Endodermal cell (in vitro differentiated cells): ENCODE data around the gene CLCF1. TPM values are rescaled to one million over a fixed set of nuclear protein-coding genes. Genes with fewer than 3 reads are reported as not detected.

Experiments used
- DNase-seq: peaks from one replicate; pipeline ENCODE4 v3.0.0-alpha.2; 2017
- H3K27ac ChIP-seq: 2 replicates; pipeline ENCODE4 v1.5.1; 2013; ENCODE audit warnings: mild to moderate bottlenecking, low read depth, low read length, moderate library complexity
- H3K27me3 ChIP-seq: 2 replicates; pipeline ENCODE4 v1.6.1; 2013; ENCODE audit warnings: mild to moderate bottlenecking, low read length, moderate library complexity; ENCODE audit not compliant: insufficient read depth, control insufficient read depth, poor library complexity, severe bottlenecking
- H3K36me3 ChIP-seq: 2 replicates; pipeline ENCODE4 v1.7.0; 2013; ENCODE audit warnings: mild to moderate bottlenecking, low read length, moderate library complexity; ENCODE audit not compliant: control insufficient read depth, insufficient read depth
- H3K4me1 ChIP-seq: one replicate; pipeline ENCODE4 v1.7.0; 2013; ENCODE audit warnings: low read length; ENCODE audit not compliant: control insufficient read depth, insufficient read depth
- H3K4me3 ChIP-seq: 2 replicates; pipeline ENCODE4 v1.5.1; 2013; ENCODE audit warnings: mild to moderate bottlenecking, low read length, moderate library complexity
- H3K9ac ChIP-seq: 2 replicates; pipeline ENCODE4 v1.6.1; 2013; ENCODE audit warnings: mild to moderate bottlenecking, low read length, moderate library complexity; ENCODE audit not compliant: poor library complexity, severe bottlenecking; ENCODE audit errors: extremely low read depth
- H3K9me3 ChIP-seq: 2 replicates; pipeline ENCODE4 v1.6.1; 2013; ENCODE audit warnings: mild to moderate bottlenecking, low read length, moderate library complexity; ENCODE audit not compliant: control insufficient read depth
- H3K27ac Mint-ChIP-seq: 2 replicates; pipeline ENCODE4 v1.8.0; 2020; ENCODE audit warnings: mixed read lengths
- H3K27me3 Mint-ChIP-seq: 2 replicates; pipeline ENCODE4 v1.8.0; 2021; ENCODE audit warnings: mild to moderate bottlenecking, mixed read lengths; ENCODE audit not compliant: insufficient read depth
- H3K36me3 Mint-ChIP-seq: 2 replicates; pipeline ENCODE4 v1.8.0; 2020; ENCODE audit warnings: low read depth, mixed read lengths
- H3K4me1 Mint-ChIP-seq: 2 replicates; pipeline ENCODE4 v1.8.0; 2020; ENCODE audit warnings: mixed read lengths
- H3K4me3 Mint-ChIP-seq: 2 replicates; pipeline ENCODE4 v1.8.0; 2020; ENCODE audit warnings: mild to moderate bottlenecking, moderate library complexity, mixed read lengths
- H3K9me3 Mint-ChIP-seq: 2 replicates; pipeline ENCODE4 v1.8.0; 2020; ENCODE audit warnings: mild to moderate bottlenecking, mixed read lengths
- CTCF ChIP-seq: fragments of 200-600 bp; sonication (generic); conservative IDR thresholded peaks from 2 replicates; pipeline ENCODE4 v1.5.0; 2021; ENCODE audit warnings: antibody characterized with exemption, mild to moderate bottlenecking
- WGBS, 2 experiments: methylation state at CpG; one replicate each; pipeline versions ENCODE4 v1.1.5 to v1.1.7; 2013; ENCODE audit warnings: missing lambda C conversion rate in 2 of 2, mixed read lengths in 1 of 2; ENCODE audit not compliant: insufficient coverage in 1 of 2, insufficient read length in 1 of 2; 5-methylcytosine and 5-hydroxymethylcytosine counted together
- total RNA-seq, 2 donors: library from RNA; stranded (reverse); fragmentation: NEBNext Ultra II Directional in 1 of 2; extraction: Animal tissue kit (Norgen Biotek cat#: 25700) in 1 of 2; gene quantifications; 2 replicates in 1 of 2; 3 replicates in 1 of 2; pipeline ENCODE4 v1.2.1, GENCODE V29; 2021

Gene CLCF1
- total RNA-seq, 2 donors from 2014 or later, result 3.6 to 4.8 TPM

DNA sequence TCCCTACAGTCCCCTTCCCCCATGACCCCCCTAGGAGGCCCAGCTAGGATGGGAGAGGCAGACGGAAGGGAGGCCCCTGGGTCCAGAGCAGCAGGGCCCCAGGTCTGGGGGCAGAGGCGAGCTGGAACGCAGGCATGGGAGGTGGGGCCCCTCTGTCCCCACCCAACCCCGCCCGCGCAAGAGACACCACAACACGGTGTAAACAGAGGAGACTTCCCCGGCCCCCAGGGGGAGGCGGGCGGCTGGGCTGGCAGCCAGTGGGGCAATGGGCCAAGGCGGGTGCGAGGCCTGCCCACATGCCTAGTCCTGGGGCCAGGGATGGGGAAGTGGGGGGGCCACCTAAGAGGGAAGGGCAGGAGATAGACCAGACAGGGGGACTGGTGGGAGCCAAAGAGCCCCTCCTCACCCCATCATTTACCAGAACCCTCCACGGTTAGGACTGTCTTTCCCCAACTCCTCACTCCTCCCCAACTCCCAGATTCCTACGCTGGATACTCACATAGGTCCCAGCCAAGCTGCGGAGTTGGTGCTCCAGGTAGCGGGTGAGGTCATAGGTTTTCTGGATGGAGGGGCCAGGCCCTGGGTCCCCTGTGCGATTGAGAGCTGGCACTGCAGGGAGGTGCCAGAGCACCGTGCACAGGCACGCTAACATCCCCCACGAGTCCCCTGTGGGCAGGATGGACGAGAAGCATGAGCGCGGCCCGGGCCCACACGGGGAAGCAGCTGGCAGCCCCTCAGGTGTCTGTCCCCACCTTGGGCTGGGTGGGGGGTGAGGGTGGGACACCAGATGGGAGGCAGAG is 6.2 kb downstream of the CLCF1 start:
- peaks cover 28% of the 10 kb centered on the region for H3K4me1 Mint-ChIP-seq
- no peaks in the 10 kb centered on the region for H3K36me3 ChIP-seq
- peaks cover 7% of the 10 kb centered on the region for H3K4me1 ChIP-seq
- H3K9me3 Mint-ChIP-seq, result no peaks in the 10 kb centered on the region
- no peaks in the 10 kb centered on the region for H3K27me3 ChIP-seq
- no peak for TF ChIP-seq CTCF
- no peak overlapping the region for H3K4me3 ChIP-seq
- no peak for DNase-seq
- no peak overlapping the region for H3K27ac ChIP-seq
- H3K9me3 ChIP-seq, result no peaks in the 10 kb centered on the region
- peaks cover 45% of the 10 kb centered on the region for H3K27me3 Mint-ChIP-seq
- 93 to 95% methylated on average over 17 to 23 of the region's 25 CpGs for WGBS, 2 experiments
- peaks cover 2% of the 10 kb centered on the region for H3K36me3 Mint-ChIP-seq
- no peak overlapping the region for H3K4me3 Mint-ChIP-seq
- no peak overlapping the region for H3K27ac Mint-ChIP-seq
- no peak overlapping the region for H3K9ac ChIP-seq

- Histone ChIP-seq H3K4me1 (peaks cover 7% of the 10 kb centered on the region), H3K36me3 (no peaks in the 10 kb centered on the region), H3K27ac (no peak overlapping the region), H3K4me3 (no peak overlapping the region), H3K9me3 (no peaks in the 10 kb centered on the region), H3K9ac (no peak overlapping the region), H3K27me3 (no peaks in the 10 kb centered on the region)
- Mint-ChIP-seq H3K27ac (no peak overlapping the region), H3K9me3 (no peaks in the 10 kb centered on the region), H3K27me3 (peaks cover 46% of the 10 kb centered on the region), H3K4me3 (no peak overlapping the region), H3K36me3 (peaks cover 2% of the 10 kb centered on the region), H3K4me1 (peaks cover 23% of the 10 kb centered on the region)
- 97 to 100% methylated on average over 1 to 8 of the region's 8 CpGs for WGBS, 2 experiments
- TF ChIP-seq CTCF, result no peak
- DNase-seq, result no peak
Observed at GRCh38 chr11:67366546-67366945, 6.9 kb downstream of the CLCF1 start.

- DNase-seq, result peak; percentile 54
- Mint-ChIP-seq H3K27me3 (peaks cover 51% of the 10 kb centered on the region), H3K4me3 (no peak overlapping the region), H3K36me3 (peaks cover 2% of the 10 kb centered on the region), H3K9me3 (no peaks in the 10 kb centered on the region), H3K27ac (no peak overlapping the region), H3K4me1 (peaks cover 18% of the 10 kb centered on the region)
- Histone ChIP-seq H3K36me3 (no peaks in the 10 kb centered on the region), H3K27ac (no peak overlapping the region), H3K4me1 (peaks cover 3% of the 10 kb centered on the region), H3K27me3 (no peaks in the 10 kb centered on the region), H3K4me3 (no peak overlapping the region), H3K9ac (no peak overlapping the region), H3K9me3 (no peaks in the 10 kb centered on the region)
- 79 to 83% methylated on average over 14 of the region's 14 CpGs for WGBS, 2 experiments
- TF ChIP-seq CTCF, result no peak
Observed at GRCh38 chr11:67365736-67366444, 7.5 kb downstream of the CLCF1 start.
